Activated gamma-delta T cell (primary cell): ENCODE results near the gene CYB5RL.
"Not testable (repeated sequence)": the region's sequence is repeated elsewhere in the genome, so short reads cannot be mapped to it uniquely, and the experiment has no call there.

ENCODE experiments used
- DNase-seq: peaks from one replicate; lab custom pipeline; 2025; lab: John Stamatoyannopoulos, UW

The CYB5RL gene

GRCh38 chr1:54186056-54186455 is 13.8 kb downstream of the CYB5RL start:
- no peak for DNase-seq

- DNase-seq: no peak
Measured at GRCh38 chr1:54180701-54181360, 19.0 kb downstream of the CYB5RL start.

GRCh38 chr1:54178296-54179070 is 21.3 kb downstream of the CYB5RL start:
- no peak for DNase-seq

GRCh38 chr1:54177726-54178125 is 22.1 kb downstream of the CYB5RL start:
- DNase-seq: no peak

- DNase-seq: no peak
Measured at GRCh38 chr1:54176621-54177327, 23.1 kb downstream of the CYB5RL start.

- DNase-seq: no peak
Measured at GRCh38 chr1:54174106-54174505, 25.7 kb downstream of the CYB5RL start.

GRCh38 chr1:54173681-54174080 is 26.1 kb downstream of the CYB5RL start:
- DNase-seq: no peak

- DNase-seq: no peak
Measured at GRCh38 chr1:54172614-54173599, 26.9 kb downstream of the CYB5RL start.

- no peak for DNase-seq
Measured at GRCh38 chr1:54171606-54172005, 28.2 kb downstream of the CYB5RL start.

- DNase-seq: no peak
Measured at GRCh38 chr1:54171016-54171415, 28.8 kb downstream of the CYB5RL start.

GRCh38 chr1:54169068-54169467 is 30.8 kb downstream of the CYB5RL start:
- DNase-seq: no peak

GRCh38 chr1:54168206-54168965 is 31.4 kb downstream of the CYB5RL start:
- no peak for DNase-seq

GRCh38 chr1:54167422-54168139 is 32.2 kb downstream of the CYB5RL start:
- DNase-seq: no peak

GRCh38 chr1:54166357-54166756 is 33.5 kb downstream of the CYB5RL start:
- not testable (repeated sequence) for DNase-seq

GRCh38 chr1:54165146-54165545 is 34.7 kb downstream of the CYB5RL start:
- no peak for DNase-seq

- no peak for DNase-seq
Measured at GRCh38 chr1:54163573-54163972, 36.3 kb downstream of the CYB5RL start.

GRCh38 chr1:54163051-54163450 is 36.8 kb downstream of the CYB5RL start:
- DNase-seq: no peak

- DNase-seq: no peak
Measured at GRCh38 chr1:54161495-54162168, 38.2 kb downstream of the CYB5RL start.

- no peak for DNase-seq
Measured at GRCh38 chr1:54160351-54160750, 39.5 kb downstream of the CYB5RL start.
